ENCODE results near the gene MRPL19. TPM values are rescaled to one million over a fixed set of nuclear protein-coding genes. Genes with fewer than 3 reads are reported as not detected.

Gene MRPL19
- total RNA-seq, 1 donor from 2014 or later = 34.1 TPM

- Histone ChIP-seq H3K4me1 (no peaks in the 10 kb centered on the region), H3K27me3 (no peaks in the 10 kb centered on the region), H3K36me3 (peaks cover 0 to 53% of the 10 kb centered on the region in 2 donors), H3K9me3 (no peaks in the 10 kb centered on the region), H3K27ac (no peak overlapping the region), H3K4me3 (no peak overlapping the region)
- intact Hi-C loops (cut with DNase I) = loop anchor here (5.0 kb wide), 1 partner anchor 602 kb away; no protein-coding TSS in a partner anchor
- DNase-seq (ENCODE audit: extremely low spot score in 2 of 2) = no peak
- TF ChIP-seq POLR2AphosphoS5 (IDR thresholded peaks at IDR 0.05; ENCODE audit: insufficient read depth in 1 of 2, low read depth in 1 of 2) = no peak
- TF ChIP-seq POLR2A (IDR thresholded peaks at IDR 0.05) = no peak
- TF ChIP-seq CTCF (IDR thresholded peaks at IDR 0.05) = no peak
Observed at GRCh38 chr2:75698918-75699317, 52.3 kb downstream of the MRPL19 start.

GRCh38 chr2:75702593-75702992, 56.0 kb downstream of the MRPL19 start:
- Histone ChIP-seq H3K4me3 (no peak overlapping the region), H3K4me1 (no peaks in the 10 kb centered on the region), H3K9me3 (no peaks in the 10 kb centered on the region), H3K27ac (no peak overlapping the region), H3K27me3 (no peaks in the 10 kb centered on the region), H3K36me3 (peaks cover 0 to 59% of the 10 kb centered on the region in 2 donors)
- TF ChIP-seq POLR2AphosphoS5 (IDR thresholded peaks at IDR 0.05; ENCODE audit: insufficient read depth in 1 of 2, low read depth in 1 of 2) = no peak
- no peak for TF ChIP-seq POLR2A (IDR thresholded peaks at IDR 0.05)
- intact Hi-C loops (cut with DNase I) = no loop called here
- DNase-seq (ENCODE audit: extremely low spot score in 2 of 2) = no peak

GRCh38 chr2:75703589-75704287, 57.2 kb downstream of the MRPL19 start:
- Histone ChIP-seq H3K27ac (no peak overlapping the region), H3K9me3 (no peaks in the 10 kb centered on the region), H3K36me3 (peaks cover 0 to 50% of the 10 kb centered on the region in 2 donors), H3K4me1 (peaks cover 8% of the 10 kb centered on the region), H3K27me3 (no peaks in the 10 kb centered on the region), H3K4me3 (no peak overlapping the region)
- intact Hi-C loops (cut with DNase I) = no loop called here
- DNase-seq (ENCODE audit: extremely low spot score in 2 of 2) = no peak
- no peak for TF ChIP-seq POLR2A (IDR thresholded peaks at IDR 0.05)
- TF ChIP-seq CTCF (IDR thresholded peaks at IDR 0.05) = no peak
- no peak for TF ChIP-seq POLR2AphosphoS5 (IDR thresholded peaks at IDR 0.05; ENCODE audit: insufficient read depth in 1 of 2, low read depth in 1 of 2)

GRCh38 chr2:75705921-75706320, 59.3 kb downstream of the MRPL19 start:
- TF ChIP-seq POLR2A (IDR thresholded peaks at IDR 0.05) (no peak), POLR2AphosphoS5 (IDR thresholded peaks at IDR 0.05; ENCODE audit: insufficient read depth in 1 of 2, low read depth in 1 of 2) (no peak), CTCF (IDR thresholded peaks at IDR 0.05) (no peak)
- no peaks in the 10 kb centered on the region for H3K27me3 ChIP-seq
- intact Hi-C loops (cut with DNase I) = no loop called here
- no peak overlapping the region for H3K27ac ChIP-seq
- no peak for DNase-seq (ENCODE audit: extremely low spot score in 2 of 2)
- no peak overlapping the region for H3K4me3 ChIP-seq
- H3K9me3 ChIP-seq = no peaks in the 10 kb centered on the region
- H3K4me1 ChIP-seq = peaks cover 20% of the 10 kb centered on the region
- H3K36me3 ChIP-seq = peaks cover 0 to 39% of the 10 kb centered on the region in 2 donors

GRCh38 chr2:75707901-75708300, 61.3 kb downstream of the MRPL19 start:
- intact Hi-C loops (cut with DNase I) = no loop called here
- Histone ChIP-seq H3K4me1 (peaks cover 25% of the 10 kb centered on the region), H3K27me3 (no peaks in the 10 kb centered on the region), H3K9me3 (no peaks in the 10 kb centered on the region), H3K4me3 (no peak overlapping the region), H3K27ac (no peak overlapping the region), H3K36me3 (peaks cover 0 to 21% of the 10 kb centered on the region in 2 donors)
- TF ChIP-seq CTCF (IDR thresholded peaks at IDR 0.05) (no peak), POLR2AphosphoS5 (IDR thresholded peaks at IDR 0.05; ENCODE audit: insufficient read depth in 1 of 2, low read depth in 1 of 2) (no peak), POLR2A (IDR thresholded peaks at IDR 0.05) (no peak)
- no peak for DNase-seq (ENCODE audit: extremely low spot score in 2 of 2)
